ENCODE measurements around the gene LINC01488. TPM values are rescaled to one million over a fixed set of nuclear protein-coding genes. Genes with fewer than 3 reads are reported as not detected.

LINC01488 gene
- total and polyA plus RNA-seq, 2 of the 13 experiments (the other 11 are each of a cell fraction or from before 2014, with no cell fraction given): 0.26 to 0.58 TPM

GRCh38 chr11:69465236-69466000 lies 16.0 kb upstream of the LINC01488 start:
- BruUV-seq (replicated peaks): no TSS peak
- TF ChIP-seq XRCC5 (optimal IDR thresholded peaks at IDR 0.05; ENCODE audit: low read length) (no peak), SOX5 (CRISPR knock-in tag; IDR thresholded peaks at IDR 0.05; ENCODE audit: borderline replicate concordance) (no peak), ERF (CRISPR knock-in tag; IDR thresholded peaks at IDR 0.05) (no peak), ZNF629 (CRISPR knock-in tag; conservative IDR thresholded peaks at IDR 0.05) (no peak), ATF6 (CRISPR knock-in tag; conservative IDR thresholded peaks at IDR 0.05) (no peak), TAF15 (IDR thresholded peaks at IDR 0.05; ENCODE audit: low read depth, low read length, poor library complexity, severe bottlenecking) (no peak), ZNF792 (CRISPR knock-in tag; IDR thresholded peaks at IDR 0.05) (no peak), ZNF850 (CRISPR knock-in tag; conservative IDR thresholded peaks at IDR 0.05) (no peak), ZNF737 (CRISPR knock-in tag; IDR thresholded peaks at IDR 0.05; ENCODE audit: borderline replicate concordance) (no peak), ZNF296 (CRISPR knock-in tag; conservative IDR thresholded peaks at IDR 0.05) (no peak), CHD4 (IDR thresholded peaks at IDR 0.05; ENCODE audit: borderline replicate concordance, low read length) (no peak), KIAA2018 (CRISPR knock-in tag; IDR thresholded peaks at IDR 0.05; ENCODE audit: borderline replicate concordance) (no peak), BRF2 (CRISPR knock-in tag; IDR thresholded peaks at IDR 0.05) (no peak)

More at GRCh38 chr11:69465236-69466000, 16.0 kb upstream of the LINC01488 start:
- H3K36me3 ChIP-seq (replicated peaks in 1 of 2; ENCODE audit: control insufficient read depth in 1 of 2, insufficient read depth in 2 of 2, low read length in 2 of 2): no peaks in the 10 kb centered on the region
- POLR2A ChIA-PET: interaction anchor here (1.1 kb wide), 1 partner anchor 173 kb away, joined by 3 read pairs; no protein-coding TSS in a partner anchor
- FAIRE-seq: no peak
- H3K9ac ChIP-seq (ENCODE audit: insufficient read depth, low read depth, low read length): no peak overlapping the region
- H3K27ac ChIP-seq (ENCODE audit: extremely low read length, insufficient read depth, low read length): no peak overlapping the region
- H3K79me2 ChIP-seq (ENCODE audit: insufficient read depth, low read length): no peaks in the 10 kb centered on the region
- CTCF ChIA-PET (ENCODE audit: low intra/inter-chr PET ratio, low total read pairs): no interaction called here
- 75% methylated on average over 10 of the region's 17 CpGs for WGBS (ENCODE audit: low lambda C conversion rate)
- H3K4me3 ChIP-seq (replicated peaks in 1 of 3; ENCODE audit: insufficient read depth in 1 of 3, low read depth in 2 of 3, low read length in 3 of 3): no peak overlapping the region
- no peak overlapping the region for H3K4me2 ChIP-seq (ENCODE audit: low read depth, low read length)
- DNase-seq (ENCODE audit: low spot score): no peak
- H3K4me1 ChIP-seq (ENCODE audit: insufficient read depth, low read length): peaks cover 44% of the 10 kb centered on the region
- intact Hi-C loops (cut with micrococcal nuclease; ENCODE audit: unreplicated experiment): no loop called here
- ATAC-seq: no peak
- H2AFZ ChIP-seq (ENCODE audit: low read length): no peak overlapping the region
- H3K9me3 ChIP-seq (ENCODE audit: low read length): no peaks in the 10 kb centered on the region
- no peaks in the 10 kb centered on the region for H4K20me1 ChIP-seq (ENCODE audit: insufficient read depth, low read length)
- H3K27me3 ChIP-seq (ENCODE audit: control insufficient read depth in 1 of 2, insufficient read depth in 2 of 2, low read length in 2 of 2): peaks cover 1 to 8% of the 10 kb centered on the region in 2 experiments; a peak in 2 of 5 replicates
- in situ Hi-C loops (cut with HindIII; ENCODE audit: extremely low pct_ligation_motif_present, low pct_unique_long_range_greater_than_20kb): no loop called here
